ENCODE results near the gene SNAPC4. TPM values are rescaled to one million over a fixed set of nuclear protein-coding genes. Genes with fewer than 3 reads are reported as not detected.

Gene SNAPC4
- total and polyA plus RNA-seq, 2 of the 8 experiments (the other 6 are each of a cell fraction or from before 2014, with no cell fraction given), result 6.9 to 18.1 TPM

DNA sequence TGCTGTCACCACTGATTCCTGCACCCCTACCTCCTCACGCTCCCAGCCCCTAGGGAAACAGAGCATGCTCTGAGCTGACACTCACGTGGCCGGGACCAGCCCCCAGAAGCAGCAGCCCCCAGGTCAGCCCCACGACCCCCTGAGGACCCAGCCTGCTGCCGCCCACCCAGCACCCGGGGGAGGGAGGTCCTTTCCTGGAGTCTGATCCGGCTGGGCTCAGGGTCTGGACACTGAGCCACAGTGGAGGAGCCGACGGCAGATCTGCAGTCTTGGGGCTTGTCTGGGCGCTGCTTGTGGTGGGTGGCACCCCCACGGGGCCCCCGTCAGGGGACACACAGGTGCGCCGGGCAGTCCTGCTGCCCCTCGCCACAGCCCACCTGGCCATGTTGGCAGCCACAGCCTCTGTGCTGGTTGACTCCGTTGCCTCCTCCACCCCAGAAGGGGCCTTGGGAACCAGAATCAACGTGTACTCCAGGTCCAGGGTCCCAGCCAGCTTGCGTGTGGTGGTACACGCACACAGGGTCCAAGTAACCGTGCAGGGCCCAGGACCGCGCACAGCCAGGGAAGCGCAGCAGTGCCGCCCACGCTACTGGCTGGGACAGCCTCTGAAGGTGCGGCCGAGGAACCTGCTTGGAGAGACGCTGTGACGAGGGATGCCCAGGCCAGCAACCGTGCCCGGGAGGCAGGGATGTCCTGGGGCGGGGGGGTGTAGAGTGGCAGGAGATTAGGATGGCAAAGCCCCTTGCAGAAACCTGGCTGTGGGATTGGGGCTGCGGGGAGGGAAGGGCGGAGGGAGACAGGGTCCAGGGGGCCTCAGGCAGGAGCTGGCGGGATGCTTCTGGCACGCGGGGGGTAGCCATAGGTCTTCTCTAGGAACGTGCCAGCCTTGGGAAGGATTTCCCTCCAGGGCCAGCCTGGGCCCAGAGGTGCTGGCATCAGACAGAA is 39.9 kb downstream of the SNAPC4 start:
- POLR2A ChIA-PET (ENCODE audit: partially characterized antibody), result interaction anchor here (1.1 to 15.8 kb wide), 7 partner anchors 13 to 269 kb away, joined by 3 to 137 read pairs (median 6); partner anchors contain the start of genes CARD9 and SNAPC4
- H3K36me3 ChIP-seq (ENCODE audit: control insufficient read depth in 2 of 4, insufficient read depth in 4 of 4, low read length in 3 of 4), result peaks cover 0 to 2% (median 0%) of the 10 kb centered on the region in 4 experiments; a peak in 1 of 8 replicates
- no peak overlapping the region for H3K27ac ChIP-seq (ENCODE audit: low read depth, low read length)
- H2AK5ac ChIP-seq (ENCODE audit: low read depth, low read length), result no peak overlapping the region
- TF ChIP-seq CTCF (IDR thresholded peaks at IDR 0.05; ENCODE audit: control extremely low read depth in 1 of 3, insufficient read depth in 1 of 3, low read depth in 1 of 3, low read length in 3 of 3) (no peak), NANOG (IDR thresholded peaks at IDR 0.05; ENCODE audit: insufficient read depth, low read depth, low read length, poor library complexity, severe bottlenecking) (no peak), POLR2A (IDR thresholded peaks at IDR 0.05; ENCODE audit: control extremely low read depth in 1 of 2, low read depth in 2 of 2, low read length in 2 of 2) (peak in 1 of 2 experiments; percentile 29; a peak in 1 of 3 replicates)
- WGBS, 2 experiments (ENCODE audit: extremely low coverage in 1 of 2, insufficient coverage in 1 of 2, insufficient read length in 1 of 2, insufficient replicate concordance in 2 of 2, low coverage in 1 of 2, low lambda C conversion rate in 2 of 2, missing lambda C conversion rate in 1 of 2), result 89% methylated on average over 37 of the region's 38 CpGs; no CpG with 5 or more reads in 1 of the 2 experiments
- H3K27me3 ChIP-seq (replicated peaks in 1 of 4; ENCODE audit: control insufficient read depth in 3 of 4, extremely low read depth in 1 of 4, insufficient read depth in 3 of 4, low read length in 3 of 4), result peaks cover 0 to 2% (median 0%) of the 10 kb centered on the region in 4 experiments; a peak in 2 of 7 replicates
- no peak overlapping the region for H3K18ac ChIP-seq (ENCODE audit: extremely low read depth, low read length)
- H3K56ac ChIP-seq (replicated peaks; ENCODE audit: insufficient read length, low read depth, low read length), result no peak overlapping the region
- H4K91ac ChIP-seq (replicated peaks; ENCODE audit: insufficient read length, low read length), result no peak overlapping the region
- no peak overlapping the region for H3K4me3 ChIP-seq (ENCODE audit: extremely low read depth in 1 of 4, insufficient read depth in 2 of 4, low read depth in 3 of 4, low read length in 4 of 4)
- CTCF ChIA-PET (ENCODE audit: partially characterized antibody), result interaction anchor here (7.1 kb wide), 1 partner anchor 15 kb away, joined by 80 read pairs; no protein-coding TSS in a partner anchor
- no peak overlapping the region for H2BK15ac ChIP-seq (ENCODE audit: low read length)
- H4K20me1 ChIP-seq (replicated peaks in 1 of 2; ENCODE audit: control insufficient read depth in 1 of 2, insufficient read depth in 2 of 2, low read length in 2 of 2), result peaks cover 3 to 6% of the 10 kb centered on the region in 2 experiments
- peaks cover 0 to 8% (median under 1%) of the 10 kb centered on the region in 4 experiments; a peak in 3 of 7 replicates for H3K4me1 ChIP-seq (replicated peaks in 1 of 4; ENCODE audit: control insufficient read depth in 3 of 4, insufficient read depth in 4 of 4, low read length in 3 of 4)
- H2AFZ ChIP-seq (ENCODE audit: low read length), result no peak overlapping the region
- FAIRE-seq (no peak), DNase-seq (ENCODE audit: low read depth in 1 of 2, low spot score in 2 of 2) (no peak)
- H3K23ac ChIP-seq (ENCODE audit: insufficient read length), result no peak overlapping the region
- no peak overlapping the region for H4K8ac ChIP-seq (ENCODE audit: extremely low read depth, insufficient read depth, low read length)
- H3K79me1 ChIP-seq (ENCODE audit: low read depth, low read length), result peaks cover 3% of the 10 kb centered on the region
- H2BK20ac ChIP-seq (ENCODE audit: low read length), result no peak overlapping the region
- H2BK5ac ChIP-seq (ENCODE audit: low read depth, low read length), result no peak overlapping the region
- H4K5ac ChIP-seq (ENCODE audit: insufficient read length, low read depth, low read length), result no peak overlapping the region
- no peaks in the 10 kb centered on the region for H3K79me2 ChIP-seq (ENCODE audit: control insufficient read depth in 1 of 2, insufficient read depth in 2 of 2, low read length in 2 of 2)
- peaks cover 0 to 3% of the 10 kb centered on the region in 2 experiments; a peak in 1 of 4 replicates for H3K9me3 ChIP-seq (ENCODE audit: insufficient read depth in 2 of 2, low read depth in 1 of 2, low read length in 1 of 2)
- no peak overlapping the region for H3K9ac ChIP-seq (replicated peaks in 1 of 4; ENCODE audit: extremely low read depth in 1 of 4, low read depth in 3 of 4, low read length in 3 of 4)
- H3K23me2 ChIP-seq (ENCODE audit: low read depth, low read length), result no peaks in the 10 kb centered on the region; the same call in 1 of the 2 replicates
- H2BK120ac ChIP-seq (replicated peaks; ENCODE audit: low read depth, low read length), result no peak overlapping the region
- no peak overlapping the region for H3K4ac ChIP-seq (replicated peaks; ENCODE audit: insufficient read length, low read depth, low read length)
- no peak overlapping the region for H2BK12ac ChIP-seq (ENCODE audit: low read depth, low read length)
- no peak overlapping the region for H3K14ac ChIP-seq (ENCODE audit: insufficient read length)
- no peak overlapping the region for H3K4me2 ChIP-seq (ENCODE audit: insufficient read depth in 1 of 2, low read depth in 2 of 2, low read length in 2 of 2)
